CD4-positive, alpha-beta memory T cell (primary cell): Measurements from ENCODE around the gene USH1C. TPM values are rescaled to one million over a fixed set of nuclear protein-coding genes. Genes with fewer than 3 reads are reported as not detected.

Experiments
- CTCF ChIA-PET: fragments of 350-600 bp; sonication (Branson Sonifier 250); formaldehyde crosslinking; loops from one replicate; lab custom pipeline; 2021; ENCODE audit warnings: inconsistent platforms; ENCODE audit not compliant: partially characterized antibody; lab: Charles Lee
- POLR2A ChIA-PET: fragments of 350-600 bp; sonication (Branson Sonifier 250); formaldehyde crosslinking; loops from one replicate; lab custom pipeline; 2021; ENCODE audit not compliant: partially characterized antibody; lab: Charles Lee
- DNase-seq, 5 donors: peaks; one replicate each; pipeline versions ENCODE4 v3.0.0 to v3.0.0-alpha.2; 2020 to 2022; ENCODE audit warnings: mixed read lengths in 1 of 5
- H3K27ac ChIP-seq: one replicate; pipeline ENCODE4 v1.7.0; 2013; ENCODE audit warnings: low read depth, low read length
- H3K27me3 ChIP-seq: 2 replicates; pipeline ENCODE4 v1.7.0; 2013; ENCODE audit warnings: mild to moderate bottlenecking, low read length, moderate library complexity; ENCODE audit not compliant: insufficient read depth
- H3K36me3 ChIP-seq: 2 replicates; pipeline ENCODE4 v1.7.0; 2013; ENCODE audit warnings: mild to moderate bottlenecking, low read length, moderate library complexity; ENCODE audit not compliant: insufficient read depth
- H3K4me1 ChIP-seq: 2 replicates; pipeline ENCODE4 v1.7.0; 2013; ENCODE audit warnings: mild to moderate bottlenecking, low read length, moderate library complexity; ENCODE audit not compliant: insufficient read depth
- H3K4me3 ChIP-seq, 2 donors: one replicate each; pipeline ENCODE4 v1.7.0; 2013; ENCODE audit warnings: low read length in 2 of 2, mild to moderate bottlenecking in 1 of 2
- H3K9me3 ChIP-seq, 2 donors: one replicate each; pipeline ENCODE4 v1.7.0; 2013; ENCODE audit warnings: low read length in 2 of 2, control low read depth in 1 of 2; ENCODE audit not compliant: control insufficient read depth in 1 of 2
- H3K27ac Mint-ChIP-seq, 7 donors: one replicate each; pipeline ENCODE4 v1.8.0; 2020 to 2021; ENCODE audit warnings: mixed read lengths in 7 of 7, mild to moderate bottlenecking in 6 of 7, inconsistent platforms in 3 of 7, moderate library complexity in 3 of 7
- H3K27me3 Mint-ChIP-seq, 2 donors: one replicate each; pipeline ENCODE4 v1.8.0; 2020 to 2021; ENCODE audit warnings: mixed read lengths in 2 of 2
- H3K36me3 Mint-ChIP-seq, 2 donors: one replicate each; pipeline ENCODE4 v1.8.0; 2020 to 2021; ENCODE audit warnings: mixed read lengths in 2 of 2, inconsistent platforms in 1 of 2, mild to moderate bottlenecking in 1 of 2
- H3K4me1 Mint-ChIP-seq, 4 donors: one replicate each; pipeline ENCODE4 v1.8.0; 2020 to 2021; ENCODE audit warnings: mixed read lengths in 4 of 4, mild to moderate bottlenecking in 1 of 4
- H3K4me3 Mint-ChIP-seq, 8 donors: one replicate each; pipeline ENCODE4 v1.8.0; 2020 to 2021; ENCODE audit warnings: mixed read lengths in 8 of 8, mild to moderate bottlenecking in 7 of 8, moderate library complexity in 6 of 8, inconsistent platforms in 3 of 8
- H3K9me3 Mint-ChIP-seq, 8 donors: one replicate each; pipeline ENCODE4 v1.8.0; 2020 to 2021; ENCODE audit warnings: mixed read lengths in 8 of 8, mild to moderate bottlenecking in 5 of 8, inconsistent platforms in 3 of 8, moderate library complexity in 1 of 8
- intact Hi-C: fragments of 100-400 bp; cut with micrococcal nuclease; formaldehyde crosslinking; loops from one replicate; pipeline ENCODE4 v1.15.1; 2023
- polyA plus RNA-seq, 2 donors: library from polyadenylated mRNA; unstranded; fragments of 300-500 nt; fragmentation: Illumina TruSeq; gene quantifications; one replicate each; pipeline ENCODE4 v1.2.3, GENCODE V29; 2021
- total RNA-seq, 2 experiments: library from RNA; stranded (reverse); gene quantifications; one replicate each; pipeline ENCODE4 v1.2.3, GENCODE V29; 2021

USH1C gene
- total and polyA plus RNA-seq, 4 experiments from 2014 or later: not detected

- ChIA-PET CTCF (no interaction called here), POLR2A (no interaction called here)
- no peak overlapping the region for H3K4me3 Mint-ChIP-seq
- H3K36me3 ChIP-seq: no peaks in the 10 kb centered on the region
- H3K4me1 Mint-ChIP-seq: no peaks in the 10 kb centered on the region
- intact Hi-C loops: no loop called here
- H3K36me3 Mint-ChIP-seq: no peaks in the 10 kb centered on the region
- no peaks in the 10 kb centered on the region for H3K9me3 ChIP-seq
- no peak overlapping the region for H3K4me3 ChIP-seq
- H3K9me3 Mint-ChIP-seq: peaks cover 0 to 4% (median 0%) of the 10 kb centered on the region in 8 donors
- no peak for DNase-seq
- H3K27ac Mint-ChIP-seq: no peak overlapping the region
- no peaks in the 10 kb centered on the region for H3K27me3 ChIP-seq
- H3K4me1 ChIP-seq: no peaks in the 10 kb centered on the region
- H3K27me3 Mint-ChIP-seq: peaks cover 13 to 15% of the 10 kb centered on the region in 2 donors
- no peak overlapping the region for H3K27ac ChIP-seq
Observed at GRCh38 chr11:17552041-17552355, 7.8 kb upstream of the USH1C start.

DNA sequence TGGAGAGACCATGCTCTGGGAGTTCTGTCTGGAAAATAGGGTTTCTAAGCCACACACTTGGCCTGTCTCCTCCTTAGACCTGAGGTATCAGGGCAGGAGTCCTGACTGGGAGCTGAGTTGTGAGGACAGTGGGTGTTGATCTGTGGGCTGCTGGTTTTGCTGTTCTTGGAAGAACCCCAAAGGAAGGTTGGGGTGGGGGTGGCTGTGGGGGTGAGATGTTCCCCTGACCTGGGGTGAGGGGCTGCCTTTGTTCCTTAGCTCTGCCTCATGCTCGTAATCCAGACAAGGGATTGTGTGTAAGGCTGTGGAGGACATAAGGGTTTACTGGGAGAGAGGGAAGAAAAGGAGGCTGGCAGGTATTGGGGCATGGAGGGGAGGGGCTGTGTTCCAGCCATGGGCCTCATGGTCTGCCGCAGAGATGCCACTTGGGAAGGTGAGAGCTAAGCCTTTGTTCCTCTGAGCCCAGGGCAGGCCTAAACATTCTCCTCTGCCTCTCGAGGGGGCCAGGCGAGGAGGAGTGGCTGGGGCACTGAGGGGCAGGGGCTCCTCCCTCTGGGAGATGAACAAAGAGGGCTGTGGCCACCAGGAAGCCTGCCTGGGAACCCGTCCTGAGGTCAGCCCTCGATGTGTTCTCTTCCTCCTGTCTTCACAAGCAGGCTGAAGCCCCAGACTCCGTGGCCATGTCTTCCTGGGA is 7.3 kb upstream of the USH1C start:
- no peaks in the 10 kb centered on the region for H3K4me1 Mint-ChIP-seq
- ChIA-PET CTCF (no interaction called here), POLR2A (no interaction called here)
- Histone ChIP-seq H3K4me1 (no peaks in the 10 kb centered on the region), H3K36me3 (no peaks in the 10 kb centered on the region), H3K4me3 (no peak overlapping the region), H3K27me3 (no peaks in the 10 kb centered on the region), H3K9me3 (no peaks in the 10 kb centered on the region), H3K27ac (no peak overlapping the region)
- H3K27me3 Mint-ChIP-seq: peaks cover 18 to 20% of the 10 kb centered on the region in 2 donors
- no peak for DNase-seq
- H3K27ac Mint-ChIP-seq: no peak overlapping the region
- intact Hi-C loops: no loop called here
- H3K36me3 Mint-ChIP-seq: no peaks in the 10 kb centered on the region
- H3K9me3 Mint-ChIP-seq: peaks cover 0 to 4% (median 0%) of the 10 kb centered on the region in 8 donors
- no peak overlapping the region for H3K4me3 Mint-ChIP-seq

DNA sequence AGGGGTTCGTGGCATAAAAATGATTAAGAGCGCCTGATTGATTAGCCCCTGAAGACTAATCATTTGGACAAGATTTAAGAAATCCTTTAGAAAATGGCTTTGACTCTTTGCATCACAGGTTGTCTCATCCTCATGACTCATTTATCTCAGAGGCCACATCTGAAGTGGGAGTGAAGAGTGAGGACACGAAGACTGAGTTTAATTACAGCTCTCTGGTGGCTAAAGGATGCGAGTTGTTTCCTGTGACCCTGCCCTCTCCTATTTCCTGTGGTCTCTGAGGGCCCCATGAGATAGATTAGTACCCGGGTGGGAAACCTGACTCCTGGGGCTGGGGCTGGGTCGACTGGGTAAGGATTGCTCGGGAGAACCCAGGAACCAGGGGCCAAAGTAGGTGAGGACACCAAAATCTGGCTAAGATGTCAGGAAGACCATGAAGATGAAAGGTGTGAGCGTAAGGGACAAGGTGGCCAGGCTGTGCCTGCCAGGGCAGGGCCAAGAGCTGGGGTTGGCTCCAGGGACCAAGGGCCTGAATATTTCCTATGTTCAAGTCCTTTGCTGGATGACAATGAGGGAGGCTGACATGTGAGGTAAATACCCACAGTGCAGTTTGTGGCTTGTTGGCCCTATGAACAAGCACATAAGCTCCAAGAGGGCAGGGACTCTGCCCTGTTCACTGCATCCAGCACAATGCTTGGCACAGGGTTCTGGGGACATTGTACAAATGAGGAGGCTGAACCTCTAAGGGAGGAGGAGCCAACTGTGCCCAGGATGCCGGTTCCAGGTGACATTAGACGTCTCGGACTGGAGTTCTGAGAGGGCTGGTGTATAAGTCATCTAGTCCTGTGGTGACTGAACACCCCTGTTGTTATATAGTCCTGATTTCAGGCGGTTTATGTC is 6.5 kb upstream of the USH1C start:
- Histone ChIP-seq H3K4me3 (no peak overlapping the region), H3K4me1 (no peaks in the 10 kb centered on the region), H3K36me3 (no peaks in the 10 kb centered on the region), H3K27me3 (no peaks in the 10 kb centered on the region), H3K9me3 (no peaks in the 10 kb centered on the region), H3K27ac (no peak overlapping the region)
- Mint-ChIP-seq H3K27me3 (peaks cover 22 to 27% of the 10 kb centered on the region in 2 donors), H3K27ac (no peak overlapping the region), H3K9me3 (peaks cover 0 to 4% (median 0%) of the 10 kb centered on the region in 8 donors), H3K4me3 (no peak overlapping the region), H3K4me1 (no peaks in the 10 kb centered on the region), H3K36me3 (no peaks in the 10 kb centered on the region)
- POLR2A ChIA-PET: no interaction called here
- CTCF ChIA-PET: interaction anchor here (2.1 kb wide), 1 partner anchor 23 kb away, joined by 4 read pairs; no protein-coding TSS in a partner anchor
- DNase-seq: no peak
- intact Hi-C loops: no loop called here

- no peak overlapping the region for H3K4me3 ChIP-seq
- no peak overlapping the region for H3K27ac ChIP-seq
- peaks cover 1 to 4% (median 3%) of the 10 kb centered on the region in 4 donors for H3K4me1 Mint-ChIP-seq
- no peaks in the 10 kb centered on the region for H3K36me3 Mint-ChIP-seq
- intact Hi-C loops: no loop called here
- H3K36me3 ChIP-seq: no peaks in the 10 kb centered on the region
- peaks cover 0 to 1% (median 0%) of the 10 kb centered on the region in 8 donors for H3K9me3 Mint-ChIP-seq
- H3K27me3 Mint-ChIP-seq: peaks cover 19 to 29% of the 10 kb centered on the region in 2 donors
- DNase-seq: no peak
- H3K4me1 ChIP-seq: no peaks in the 10 kb centered on the region
- POLR2A ChIA-PET: no interaction called here
- no peaks in the 10 kb centered on the region for H3K9me3 ChIP-seq
- no peak overlapping the region for H3K27ac Mint-ChIP-seq
- H3K4me3 Mint-ChIP-seq: no peak overlapping the region
- CTCF ChIA-PET: interaction anchor here (2.1 kb wide), 1 partner anchor 21 kb away, joined by 4 read pairs; no protein-coding TSS in a partner anchor
- H3K27me3 ChIP-seq: no peaks in the 10 kb centered on the region
Observed at GRCh38 chr11:17548444-17548843, 4.2 kb upstream of the USH1C start.

DNA sequence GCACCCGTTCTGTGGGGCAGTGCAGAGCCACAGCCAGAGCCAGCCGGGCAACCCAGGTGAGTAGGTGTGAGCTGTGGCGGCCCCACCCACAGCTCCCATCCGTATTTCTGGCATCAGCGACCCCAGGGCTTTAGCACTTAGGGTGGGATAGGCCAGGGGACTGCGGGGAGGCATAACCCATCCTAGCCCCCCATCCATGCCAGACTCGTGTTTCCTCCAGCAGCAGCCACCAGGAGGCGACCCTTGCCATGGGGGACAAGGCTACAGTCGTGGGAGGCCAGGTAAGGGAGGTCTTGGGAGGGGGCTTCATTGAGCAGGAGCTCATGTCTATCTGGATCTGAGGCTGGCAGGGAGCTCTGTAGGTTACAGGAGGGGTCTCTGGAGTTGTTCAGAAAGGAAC is 3.7 kb upstream of the USH1C start:
- Mint-ChIP-seq H3K36me3 (no peaks in the 10 kb centered on the region), H3K4me3 (no peak overlapping the region), H3K9me3 (peaks cover 0 to 1% (median 0%) of the 10 kb centered on the region in 8 donors), H3K27me3 (peaks cover 19 to 28% of the 10 kb centered on the region in 2 donors), H3K4me1 (peaks cover 1 to 4% (median 3%) of the 10 kb centered on the region in 4 donors), H3K27ac (no peak overlapping the region)
- Histone ChIP-seq H3K4me1 (no peaks in the 10 kb centered on the region), H3K27me3 (no peaks in the 10 kb centered on the region), H3K36me3 (no peaks in the 10 kb centered on the region), H3K4me3 (no peak overlapping the region), H3K9me3 (no peaks in the 10 kb centered on the region), H3K27ac (no peak overlapping the region)
- ChIA-PET POLR2A (no interaction called here), CTCF (interaction anchor here (1.7 kb wide), 1 partner anchor 51 kb away, joined by 3 read pairs; no protein-coding TSS in a partner anchor)
- intact Hi-C loops: no loop called here
- no peak for DNase-seq

DNA sequence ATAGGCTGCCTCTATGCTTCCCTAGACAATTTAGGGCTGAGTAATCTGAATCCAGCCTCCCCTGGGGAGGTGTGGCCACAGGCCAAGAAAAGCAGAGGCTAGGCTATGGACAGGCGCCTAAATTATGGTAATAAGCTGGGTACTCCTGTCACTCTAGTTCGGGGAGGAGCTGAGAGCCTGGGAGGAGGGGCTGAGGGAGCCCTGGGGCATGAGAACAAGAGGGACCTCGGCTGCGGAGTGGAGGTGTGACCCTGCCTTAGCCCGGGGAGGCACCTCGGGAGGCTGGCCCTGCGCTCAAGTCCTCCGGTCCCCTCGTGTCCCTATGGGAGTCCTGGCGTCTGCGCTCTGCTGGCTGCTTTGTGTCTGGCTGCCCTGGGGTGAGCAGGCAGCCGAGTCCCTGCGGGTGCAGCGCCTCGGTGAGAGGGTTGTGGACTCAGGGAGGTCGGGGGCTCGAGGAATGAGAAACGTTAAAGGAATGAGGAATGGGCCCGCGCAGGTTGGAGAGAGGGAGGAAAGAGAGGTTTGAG is 2.9 kb upstream of the USH1C start, which contains the start of gene OTOG:
Gene OTOG, plus strand, starts transcription at position 209 of the 527 bp plus-strand sequence. Its CDS starts 114 bp downstream, at position 323.
- no peaks in the 10 kb centered on the region for H3K9me3 ChIP-seq
- intact Hi-C loops: no loop called here
- no peaks in the 10 kb centered on the region for H3K4me1 ChIP-seq
- Mint-ChIP-seq H3K27ac (no peak within 1 kb of the TSS), H3K4me3 (no peak within 1 kb of the TSS), H3K36me3 (no peaks in the 10 kb centered on the region), H3K9me3 (peaks cover 0 to 1% (median 0%) of the 10 kb centered on the region in 8 donors), H3K27me3 (peaks cover 19 to 28% of the 10 kb centered on the region in 2 donors), H3K4me1 (peaks cover 1 to 4% (median 3%) of the 10 kb centered on the region in 4 donors)
- no peak for DNase-seq
- ChIA-PET POLR2A (no interaction called here), CTCF (interaction anchor here (1.7 kb wide), 1 partner anchor 52 kb away, joined by 3 read pairs; no protein-coding TSS in a partner anchor)
- H3K27me3 ChIP-seq: no peaks in the 10 kb centered on the region
- no peaks in the 10 kb centered on the region for H3K36me3 ChIP-seq
- no peak within 1 kb of the TSS for H3K27ac ChIP-seq
- H3K4me3 ChIP-seq: no peak within 1 kb of the TSS

- H3K4me3 Mint-ChIP-seq: no peak overlapping the region
- no peak for DNase-seq
- no peak overlapping the region for H3K4me3 ChIP-seq
- no peaks in the 10 kb centered on the region for H3K27me3 ChIP-seq
- H3K27me3 Mint-ChIP-seq: peaks cover 19 to 28% of the 10 kb centered on the region in 2 donors
- H3K9me3 Mint-ChIP-seq: peaks cover 0 to 1% (median 0%) of the 10 kb centered on the region in 8 donors
- ChIA-PET CTCF (interaction anchor here (1.7 kb wide), 1 partner anchor 52 kb away, joined by 3 read pairs; no protein-coding TSS in a partner anchor), POLR2A (no interaction called here)
- no peak overlapping the region for H3K27ac ChIP-seq
- intact Hi-C loops: no loop called here
- H3K36me3 Mint-ChIP-seq: no peaks in the 10 kb centered on the region
- peaks cover 1 to 4% (median 3%) of the 10 kb centered on the region in 4 donors for H3K4me1 Mint-ChIP-seq
- H3K9me3 ChIP-seq: no peaks in the 10 kb centered on the region
- H3K4me1 ChIP-seq: no peaks in the 10 kb centered on the region
- no peak overlapping the region for H3K27ac Mint-ChIP-seq
- H3K36me3 ChIP-seq: no peaks in the 10 kb centered on the region
Observed at GRCh38 chr11:17546240-17546639, 2.0 kb upstream of the USH1C start.
